ENCODE data around the gene HACD4. TPM values are rescaled to one million over a fixed set of nuclear protein-coding genes. Genes with fewer than 3 reads are reported as not detected.
"Not testable (repeated sequence)": the region's sequence is repeated elsewhere in the genome, so short reads cannot be mapped to it uniquely, and the experiment has no call there.

HACD4 gene
- total and polyA plus RNA-seq, 4 experiments from 2014 or later, result 5.3 to 18.3 (median 12.0) TPM

- ChIA-PET POLR2A (ENCODE audit: partially characterized antibody) (no interaction called here), CTCF (ENCODE audit: partially characterized antibody) (no interaction called here)
- intact Hi-C loops (cut with micrococcal nuclease), result no loop called here
- Histone ChIP-seq H3K9me3 (ENCODE audit: control insufficient read depth in 1 of 2, low read length in 2 of 2) (no peaks in the 10 kb centered on the region), H3K36me3 (ENCODE audit: insufficient read depth, low read length) (no peaks in the 10 kb centered on the region), H3K4me3 (ENCODE audit: low read length in 2 of 2) (no peak overlapping the region), H3K27ac (ENCODE audit: low read depth, low read length) (no peak overlapping the region), H3K27me3 (ENCODE audit: insufficient read depth, low read length) (no peaks in the 10 kb centered on the region), H3K4me1 (ENCODE audit: insufficient read depth, low read length) (no peaks in the 10 kb centered on the region)
- Mint-ChIP-seq H3K27me3 (no peaks in the 10 kb centered on the region), H3K4me3 (no peak overlapping the region), H3K27ac (no peak overlapping the region), H3K36me3 (peaks cover 43 to 62% of the 10 kb centered on the region in 2 donors), H3K9me3 (no peaks in the 10 kb centered on the region), H3K4me1 (no peaks in the 10 kb centered on the region)
- no peak for DNase-seq
These were observed 53.2 kb downstream of the HACD4 start for GRCh38 chr9:20978249-20978648.

GRCh38 chr9:20974191-20974938 is 57.1 kb downstream of the HACD4 start:
- H3K27ac Mint-ChIP-seq; H3K36me3 ChIP-seq (ENCODE audit: insufficient read depth, low read length); H3K27me3 Mint-ChIP-seq; H3K4me3 Mint-ChIP-seq; H3K4me1 Mint-ChIP-seq; H3K9me3 ChIP-seq (ENCODE audit: control insufficient read depth in 1 of 2, low read length in 2 of 2); POLR2A ChIA-PET (ENCODE audit: partially characterized antibody); CTCF ChIA-PET (ENCODE audit: partially characterized antibody); DNase-seq; H3K27me3 ChIP-seq (ENCODE audit: insufficient read depth, low read length); intact Hi-C loops (cut with micrococcal nuclease); H3K27ac ChIP-seq (ENCODE audit: low read depth, low read length); H3K4me3 ChIP-seq (ENCODE audit: low read length in 2 of 2); H3K9me3 Mint-ChIP-seq; H3K4me1 ChIP-seq (ENCODE audit: insufficient read depth, low read length): not testable (repeated sequence)
- H3K36me3 Mint-ChIP-seq, result peaks cover 34 to 51% of the 10 kb centered on the region in 2 donors

- intact Hi-C loops (cut with micrococcal nuclease); H3K27me3 Mint-ChIP-seq; H3K4me3 ChIP-seq (ENCODE audit: low read length in 2 of 2); H3K27me3 ChIP-seq (ENCODE audit: insufficient read depth, low read length); H3K9me3 ChIP-seq (ENCODE audit: control insufficient read depth in 1 of 2, low read length in 2 of 2); H3K27ac Mint-ChIP-seq; H3K4me1 Mint-ChIP-seq; H3K4me3 Mint-ChIP-seq; H3K9me3 Mint-ChIP-seq; H3K27ac ChIP-seq (ENCODE audit: low read depth, low read length); H3K4me1 ChIP-seq (ENCODE audit: insufficient read depth, low read length); H3K36me3 ChIP-seq (ENCODE audit: insufficient read depth, low read length); POLR2A ChIA-PET (ENCODE audit: partially characterized antibody); DNase-seq: not testable (repeated sequence)
- peaks cover 34 to 45% of the 10 kb centered on the region in 2 donors for H3K36me3 Mint-ChIP-seq
- CTCF ChIA-PET (ENCODE audit: partially characterized antibody), result interaction anchor here (0.7 kb wide), 2 partner anchors 32 to 57 kb away, joined by 3 read pairs; no protein-coding TSS in a partner anchor
These were observed 58.0 kb downstream of the HACD4 start for GRCh38 chr9:20973246-20973947.

- H3K36me3 Mint-ChIP-seq, result peaks cover 30 to 38% of the 10 kb centered on the region in 2 donors
- ChIA-PET CTCF (ENCODE audit: partially characterized antibody) (interaction anchor here (0.7 kb wide), 2 partner anchors 31 to 58 kb away, joined by 3 read pairs; no protein-coding TSS in a partner anchor), POLR2A (ENCODE audit: partially characterized antibody) (no interaction called here)
- intact Hi-C loops (cut with micrococcal nuclease), result no loop called here
- H3K4me3 Mint-ChIP-seq, result no peak overlapping the region
- Histone ChIP-seq H3K4me3 (ENCODE audit: low read length in 2 of 2) (no peak overlapping the region), H3K27ac (ENCODE audit: low read depth, low read length) (no peak overlapping the region), H3K4me1 (ENCODE audit: insufficient read depth, low read length) (no peaks in the 10 kb centered on the region), H3K9me3 (ENCODE audit: control insufficient read depth in 1 of 2, low read length in 2 of 2) (no peaks in the 10 kb centered on the region), H3K36me3 (ENCODE audit: insufficient read depth, low read length) (no peaks in the 10 kb centered on the region), H3K27me3 (ENCODE audit: insufficient read depth, low read length) (no peaks in the 10 kb centered on the region)
- no peak overlapping the region for H3K27ac Mint-ChIP-seq
- H3K4me1 Mint-ChIP-seq, result no peaks in the 10 kb centered on the region
- H3K9me3 Mint-ChIP-seq, result peaks cover 0 to 7% (median 0%) of the 10 kb centered on the region in 8 donors
- DNase-seq, result no peak
- H3K27me3 Mint-ChIP-seq, result no peaks in the 10 kb centered on the region
These were observed 58.8 kb downstream of the HACD4 start for GRCh38 chr9:20972684-20973083.

- peaks cover 0 to 4% (median 0%) of the 10 kb centered on the region in 8 donors for H3K9me3 Mint-ChIP-seq
- no peaks in the 10 kb centered on the region for H3K27me3 ChIP-seq (ENCODE audit: insufficient read depth, low read length)
These were observed 68.8 kb downstream of the HACD4 start for GRCh38 chr9:20962536-20963225.

GRCh38 chr9:20950707-20951106 is 80.7 kb downstream of the HACD4 start:
- no peaks in the 10 kb centered on the region for H3K27me3 Mint-ChIP-seq
- no peaks in the 10 kb centered on the region for H3K27me3 ChIP-seq (ENCODE audit: insufficient read depth, low read length)
- H3K4me1 Mint-ChIP-seq, result no peaks in the 10 kb centered on the region
- CTCF ChIA-PET (ENCODE audit: partially characterized antibody), result interaction anchor here (1.2 to 2.7 kb wide), 2 partner anchors 10 to 11 kb away, joined by 3 to 16 read pairs; no protein-coding TSS in a partner anchor
- H3K36me3 ChIP-seq (ENCODE audit: insufficient read depth, low read length), result peaks cover 6% of the 10 kb centered on the region
- no peak overlapping the region for H3K27ac ChIP-seq (ENCODE audit: low read depth, low read length)
- POLR2A ChIA-PET (ENCODE audit: partially characterized antibody), result no interaction called here
- no peaks in the 10 kb centered on the region for H3K9me3 Mint-ChIP-seq
- peaks cover 40 to 41% of the 10 kb centered on the region in 2 donors for H3K36me3 Mint-ChIP-seq
- intact Hi-C loops (cut with micrococcal nuclease), result no loop called here
- no peak overlapping the region for H3K4me3 ChIP-seq (ENCODE audit: low read length in 2 of 2)
- H3K27ac Mint-ChIP-seq, result no peak overlapping the region
- no peak for DNase-seq
- H3K4me1 ChIP-seq (ENCODE audit: insufficient read depth, low read length), result no peaks in the 10 kb centered on the region
- no peak overlapping the region for H3K4me3 Mint-ChIP-seq
- H3K9me3 ChIP-seq (ENCODE audit: control insufficient read depth in 1 of 2, low read length in 2 of 2), result no peaks in the 10 kb centered on the region

More at GRCh38 chr9:20962536-20963225, 68.8 kb downstream of the HACD4 start:
- Mint-ChIP-seq H3K27ac (no peak overlapping the region), H3K4me1 (no peaks in the 10 kb centered on the region), H3K27me3 (no peaks in the 10 kb centered on the region), H3K36me3 (peaks cover 25 to 36% of the 10 kb centered on the region in 2 donors), H3K4me3 (no peak overlapping the region)
- H3K9me3 ChIP-seq (ENCODE audit: control insufficient read depth in 1 of 2, low read length in 2 of 2), result no peaks in the 10 kb centered on the region
- intact Hi-C loops (cut with micrococcal nuclease), result no loop called here
- CTCF ChIA-PET (ENCODE audit: partially characterized antibody), result interaction anchor here (0.6 to 1.3 kb wide), 2 partner anchors 17 to 23 kb away, joined by 3 to 4 read pairs; no protein-coding TSS in a partner anchor
- no peak overlapping the region for H3K27ac ChIP-seq (ENCODE audit: low read depth, low read length)
- POLR2A ChIA-PET (ENCODE audit: partially characterized antibody), result no interaction called here
- no peaks in the 10 kb centered on the region for H3K36me3 ChIP-seq (ENCODE audit: insufficient read depth, low read length)
- no peaks in the 10 kb centered on the region for H3K4me1 ChIP-seq (ENCODE audit: insufficient read depth, low read length)
- DNase-seq, result no peak
- no peak overlapping the region for H3K4me3 ChIP-seq (ENCODE audit: low read length in 2 of 2)

All from CD4-positive, alpha-beta memory T cell (primary cell).